Measurements from ENCODE around the gene TOPAZ1. TPM values are rescaled to one million over a fixed set of nuclear protein-coding genes. Genes with fewer than 3 reads are reported as not detected.

Gene TOPAZ1
- total and polyA plus RNA-seq, 3 experiments from 2014 or later: not detected

- POLR2A ChIA-PET: no interaction called here
- CTCF ChIA-PET: interaction anchor here (1.3 to 1.6 kb wide), 3 partner anchors 10 to 591 kb away, joined by 3 to 4 read pairs (median 4); no protein-coding TSS in a partner anchor
- no peaks in the 10 kb centered on the region for H3K9me3 Mint-ChIP-seq
- DNase-seq: peak; percentile 25 to 60 (median 36)
- Histone ChIP-seq H3K9me3 (ENCODE audit: low read length) (no peaks in the 10 kb centered on the region), H3K4me3 (ENCODE audit: low read length) (no peak overlapping the region), H3K27me3 (ENCODE audit: insufficient read depth, low read length, poor library complexity, severe bottlenecking) (peaks cover 3% of the 10 kb centered on the region), H3K27ac (ENCODE audit: low read depth, low read length) (no peak overlapping the region), H3K4me1 (ENCODE audit: insufficient read depth, low read length) (no peaks in the 10 kb centered on the region), H3K36me3 (ENCODE audit: insufficient read depth, low read length) (no peaks in the 10 kb centered on the region)
- H3K4me3 Mint-ChIP-seq: no peak overlapping the region
- no peaks in the 10 kb centered on the region for H3K4me1 Mint-ChIP-seq
- peaks cover 6 to 29% of the 10 kb centered on the region in 2 donors for H3K27me3 Mint-ChIP-seq
- H3K27ac Mint-ChIP-seq: no peak overlapping the region
- H3K36me3 Mint-ChIP-seq: no peaks in the 10 kb centered on the region
These were observed 81.8 kb downstream of the TOPAZ1 start for GRCh38 chr3:44323341-44323955.

- no peaks in the 10 kb centered on the region for H3K9me3 ChIP-seq (ENCODE audit: low read length)
- peaks cover 8 to 38% of the 10 kb centered on the region in 2 donors for H3K27me3 Mint-ChIP-seq
- no peak overlapping the region for H3K27ac Mint-ChIP-seq
- H3K4me1 Mint-ChIP-seq: no peaks in the 10 kb centered on the region
- H3K36me3 ChIP-seq (ENCODE audit: insufficient read depth, low read length): no peaks in the 10 kb centered on the region
- CTCF ChIA-PET: interaction anchor here (1.3 to 1.6 kb wide), 2 partner anchors 40 to 590 kb away, joined by 4 read pairs; no protein-coding TSS in a partner anchor
- DNase-seq: no peak
- no peak overlapping the region for H3K4me3 Mint-ChIP-seq
- no peak overlapping the region for H3K27ac ChIP-seq (ENCODE audit: low read depth, low read length)
- H3K9me3 Mint-ChIP-seq: no peaks in the 10 kb centered on the region
- POLR2A ChIA-PET: no interaction called here
- no peaks in the 10 kb centered on the region for H3K36me3 Mint-ChIP-seq
- no peaks in the 10 kb centered on the region for H3K27me3 ChIP-seq (ENCODE audit: insufficient read depth, low read length, poor library complexity, severe bottlenecking)
- H3K4me1 ChIP-seq (ENCODE audit: insufficient read depth, low read length): no peaks in the 10 kb centered on the region
- H3K4me3 ChIP-seq (ENCODE audit: low read length): no peak overlapping the region
These were observed 82.9 kb downstream of the TOPAZ1 start for GRCh38 chr3:44324584-44324983.

- Histone ChIP-seq H3K27ac (ENCODE audit: low read depth, low read length) (no peak overlapping the region), H3K9me3 (ENCODE audit: low read length) (no peaks in the 10 kb centered on the region), H3K36me3 (ENCODE audit: insufficient read depth, low read length) (no peaks in the 10 kb centered on the region), H3K27me3 (ENCODE audit: insufficient read depth, low read length, poor library complexity, severe bottlenecking) (no peaks in the 10 kb centered on the region), H3K4me1 (ENCODE audit: insufficient read depth, low read length) (no peaks in the 10 kb centered on the region), H3K4me3 (ENCODE audit: low read length) (no peak overlapping the region)
- Mint-ChIP-seq H3K36me3 (no peaks in the 10 kb centered on the region), H3K27me3 (peaks cover 8 to 44% of the 10 kb centered on the region in 2 donors), H3K9me3 (no peaks in the 10 kb centered on the region), H3K27ac (no peak overlapping the region), H3K4me3 (no peak overlapping the region), H3K4me1 (no peaks in the 10 kb centered on the region)
- ChIA-PET POLR2A (no interaction called here), CTCF (no interaction called here)
- DNase-seq: no peak
These were observed 84.3 kb downstream of the TOPAZ1 start for GRCh38 chr3:44326019-44326418.

GRCh38 chr3:44326515-44326914 lies 84.8 kb downstream of the TOPAZ1 start:
- Mint-ChIP-seq H3K36me3 (no peaks in the 10 kb centered on the region), H3K9me3 (no peaks in the 10 kb centered on the region), H3K4me1 (no peaks in the 10 kb centered on the region), H3K4me3 (no peak overlapping the region), H3K27me3 (peaks cover 8 to 44% of the 10 kb centered on the region in 2 donors), H3K27ac (no peak overlapping the region)
- H3K27ac ChIP-seq (ENCODE audit: low read depth, low read length): no peak overlapping the region
- no peak overlapping the region for H3K4me3 ChIP-seq (ENCODE audit: low read length)
- H3K4me1 ChIP-seq (ENCODE audit: insufficient read depth, low read length): no peaks in the 10 kb centered on the region
- no peak for DNase-seq
- H3K9me3 ChIP-seq (ENCODE audit: low read length): no peaks in the 10 kb centered on the region
- H3K36me3 ChIP-seq (ENCODE audit: insufficient read depth, low read length): no peaks in the 10 kb centered on the region
- CTCF ChIA-PET: no interaction called here
- H3K27me3 ChIP-seq (ENCODE audit: insufficient read depth, low read length, poor library complexity, severe bottlenecking): no peaks in the 10 kb centered on the region
- POLR2A ChIA-PET: no interaction called here

GRCh38 chr3:44329946-44330345 lies 88.3 kb downstream of the TOPAZ1 start:
- H3K9me3 ChIP-seq (ENCODE audit: low read length): no peaks in the 10 kb centered on the region
- Mint-ChIP-seq H3K4me1 (no peaks in the 10 kb centered on the region), H3K27ac (no peak overlapping the region), H3K27me3 (peaks cover 14 to 62% of the 10 kb centered on the region in 2 donors), H3K4me3 (no peak overlapping the region), H3K9me3 (no peaks in the 10 kb centered on the region), H3K36me3 (no peaks in the 10 kb centered on the region)
- no peak for DNase-seq
- H3K4me3 ChIP-seq (ENCODE audit: low read length): no peak overlapping the region
- H3K4me1 ChIP-seq (ENCODE audit: insufficient read depth, low read length): no peaks in the 10 kb centered on the region
- POLR2A ChIA-PET: no interaction called here
- no peak overlapping the region for H3K27ac ChIP-seq (ENCODE audit: low read depth, low read length)
- H3K27me3 ChIP-seq (ENCODE audit: insufficient read depth, low read length, poor library complexity, severe bottlenecking): no peaks in the 10 kb centered on the region
- H3K36me3 ChIP-seq (ENCODE audit: insufficient read depth, low read length): no peaks in the 10 kb centered on the region
- CTCF ChIA-PET: interaction anchor here (1.0 kb wide), 1 partner anchor 10 kb away, joined by 3 read pairs; no protein-coding TSS in a partner anchor

GRCh38 chr3:44330444-44330843 lies 88.8 kb downstream of the TOPAZ1 start:
- ChIA-PET CTCF (no interaction called here), POLR2A (no interaction called here)
- H3K27me3 Mint-ChIP-seq: peaks cover 12 to 61% of the 10 kb centered on the region in 2 donors
- H3K36me3 Mint-ChIP-seq: no peaks in the 10 kb centered on the region
- H3K4me3 ChIP-seq (ENCODE audit: low read length): no peak overlapping the region
- H3K36me3 ChIP-seq (ENCODE audit: insufficient read depth, low read length): no peaks in the 10 kb centered on the region
- no peaks in the 10 kb centered on the region for H3K4me1 Mint-ChIP-seq
- no peaks in the 10 kb centered on the region for H3K27me3 ChIP-seq (ENCODE audit: insufficient read depth, low read length, poor library complexity, severe bottlenecking)
- H3K4me3 Mint-ChIP-seq: no peak overlapping the region
- H3K9me3 ChIP-seq (ENCODE audit: low read length): no peaks in the 10 kb centered on the region
- no peak overlapping the region for H3K27ac Mint-ChIP-seq
- H3K9me3 Mint-ChIP-seq: no peaks in the 10 kb centered on the region
- H3K27ac ChIP-seq (ENCODE audit: low read depth, low read length): no peak overlapping the region
- no peak for DNase-seq
- no peaks in the 10 kb centered on the region for H3K4me1 ChIP-seq (ENCODE audit: insufficient read depth, low read length)

- H3K27ac ChIP-seq (ENCODE audit: low read depth, low read length): no peak overlapping the region
- H3K27me3 ChIP-seq (ENCODE audit: insufficient read depth, low read length, poor library complexity, severe bottlenecking): no peaks in the 10 kb centered on the region
- H3K4me3 ChIP-seq (ENCODE audit: low read length): no peak overlapping the region
- no peaks in the 10 kb centered on the region for H3K36me3 ChIP-seq (ENCODE audit: insufficient read depth, low read length)
- no peak overlapping the region for H3K27ac Mint-ChIP-seq
- H3K4me1 Mint-ChIP-seq: peaks cover 11 to 16% (median 11%) of the 10 kb centered on the region in 3 donors
- ChIA-PET POLR2A (interaction anchor here (0.5 kb wide), 1 partner anchor 105 kb away, joined by 4 read pairs; no protein-coding TSS in a partner anchor), CTCF (no interaction called here)
- no peaks in the 10 kb centered on the region for H3K9me3 ChIP-seq (ENCODE audit: low read length)
- H3K36me3 Mint-ChIP-seq: peaks cover 0 to 9% (median 0%) of the 10 kb centered on the region in 3 donors
- H3K9me3 Mint-ChIP-seq: no peaks in the 10 kb centered on the region
- H3K27me3 Mint-ChIP-seq: peaks cover 7 to 39% of the 10 kb centered on the region in 2 donors
- H3K4me1 ChIP-seq (ENCODE audit: insufficient read depth, low read length): peaks cover 9% of the 10 kb centered on the region
- no peak for DNase-seq
- H3K4me3 Mint-ChIP-seq: no peak overlapping the region
These were observed 92.6 kb downstream of the TOPAZ1 start for GRCh38 chr3:44334326-44334725.

GRCh38 chr3:44337248-44337785 lies 95.6 kb downstream of the TOPAZ1 start:
- H3K4me3 ChIP-seq (ENCODE audit: low read length): peak overlapping the region; percentile 94
- ChIA-PET CTCF (no interaction called here), POLR2A (interaction anchor here (1.2 to 3.0 kb wide), 2 partner anchors 141 to 174 kb away, joined by 4 to 27 read pairs; no protein-coding TSS in a partner anchor)
- H3K4me1 ChIP-seq (ENCODE audit: insufficient read depth, low read length): peaks cover 19% of the 10 kb centered on the region
- Mint-ChIP-seq H3K9me3 (no peaks in the 10 kb centered on the region), H3K4me1 (peaks cover 23 to 40% (median 33%) of the 10 kb centered on the region in 3 donors), H3K27me3 (peaks cover 7 to 15% of the 10 kb centered on the region in 2 donors), H3K27ac (peak overlapping the region; percentile 93 to 99 (median 98)), H3K4me3 (peak overlapping the region; percentile 92 to 98 (median 97)), H3K36me3 (peaks cover 0 to 10% (median 0%) of the 10 kb centered on the region in 3 donors)
- H3K27ac ChIP-seq (ENCODE audit: low read depth, low read length): peak overlapping the region; percentile 90
- no peaks in the 10 kb centered on the region for H3K36me3 ChIP-seq (ENCODE audit: insufficient read depth, low read length)
- peak in 1 of 5 donors; percentile 2 for DNase-seq
- H3K9me3 ChIP-seq (ENCODE audit: low read length): no peaks in the 10 kb centered on the region
- H3K27me3 ChIP-seq (ENCODE audit: insufficient read depth, low read length, poor library complexity, severe bottlenecking): no peaks in the 10 kb centered on the region
